C1 segment of cervical spinal cord (tissue), 14 donors: ENCODE measurements around the gene FGGY.
"Not testable (repeated sequence)": the region's sequence is repeated elsewhere in the genome, so short reads cannot be mapped to it uniquely, and the experiment has no call there.

ENCODE experiments used
- DNase-seq, 14 donors: peaks; one replicate each; lab custom pipeline; 2025; lab: John Stamatoyannopoulos, UW

FGGY gene

DNA sequence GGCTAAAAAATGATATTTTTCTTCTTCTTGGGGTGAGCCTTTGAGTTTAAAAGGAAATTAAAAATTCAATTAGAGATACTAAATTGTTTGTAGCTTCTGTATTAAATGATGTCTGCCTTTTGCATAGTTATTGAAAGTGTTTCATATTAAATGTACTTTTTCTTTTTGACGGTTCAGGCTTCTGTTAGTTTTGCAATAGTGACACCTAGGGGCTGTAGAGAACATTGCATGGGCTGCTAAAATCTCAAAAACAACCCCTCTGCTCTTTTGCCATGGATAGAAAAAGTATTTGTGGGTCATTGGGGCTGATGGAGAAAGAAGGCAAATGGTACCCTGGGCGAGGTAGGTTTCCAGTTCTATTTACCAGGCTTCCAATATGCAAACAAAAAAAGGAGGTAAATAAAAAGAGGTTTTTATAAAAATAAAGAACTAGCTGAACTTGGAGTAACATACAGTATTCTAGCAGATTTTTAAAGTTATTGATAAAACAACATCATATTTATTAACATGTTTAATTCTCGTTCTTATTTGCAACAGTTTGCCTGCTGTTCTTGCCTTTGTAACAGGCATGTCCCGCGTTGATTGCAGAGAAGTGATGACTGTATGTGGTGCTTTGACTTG is 402.4 kb downstream of the FGGY start:
- peak in 1 of 14 donors; percentile 18 for DNase-seq

DNA sequence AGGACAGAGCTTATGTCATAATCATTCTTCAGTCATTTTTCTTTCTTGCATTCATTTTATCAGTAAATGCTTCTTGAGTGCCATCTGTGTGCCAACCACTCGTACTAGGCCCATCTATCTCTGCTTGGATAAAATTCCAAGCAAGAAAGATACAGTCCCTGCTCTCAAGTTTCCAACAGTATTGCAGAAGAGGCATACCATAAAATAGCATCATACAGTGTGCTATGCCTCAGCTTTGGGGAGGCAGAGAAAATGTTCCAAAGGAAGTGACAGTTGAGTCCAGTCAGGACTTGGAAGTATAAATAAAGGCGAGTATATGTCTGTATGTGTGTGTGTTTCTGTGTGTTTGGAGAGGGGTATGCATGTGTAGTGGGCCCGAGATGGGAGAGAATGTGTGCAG is 404.5 kb downstream of the FGGY start:
- no peak for DNase-seq

DNA sequence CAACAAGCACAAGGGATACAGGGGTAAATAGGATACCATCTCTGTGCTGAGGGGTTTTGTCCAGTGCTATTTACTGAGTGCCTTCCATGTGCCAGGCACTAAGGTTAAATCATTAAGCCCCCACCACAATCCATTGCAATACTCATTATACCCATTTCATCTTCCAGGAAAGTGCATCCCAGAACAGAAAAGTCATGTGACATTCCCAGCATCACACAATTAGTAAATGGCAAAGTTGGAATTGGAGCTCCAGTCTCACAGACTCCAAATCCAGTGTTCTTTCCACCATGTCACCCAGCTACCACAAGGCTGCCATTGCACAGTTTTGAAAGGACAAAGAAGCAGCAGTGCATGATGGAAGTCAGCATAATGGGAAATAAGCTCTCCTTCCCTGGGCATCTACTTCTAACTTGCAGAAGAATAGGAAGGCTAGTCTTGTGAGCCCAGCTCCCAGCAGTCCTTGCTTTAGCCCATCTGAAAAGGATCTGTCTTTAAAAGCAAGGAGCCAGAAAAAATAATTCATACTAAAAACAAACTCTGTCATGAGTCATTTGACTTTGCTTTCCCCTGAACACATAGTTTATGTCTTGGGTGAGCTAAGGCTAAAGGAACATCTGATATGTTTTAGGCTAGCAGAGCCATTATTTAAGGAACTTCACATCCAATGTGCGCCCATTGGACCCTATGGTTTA is 406.5 kb downstream of the FGGY start:
- DNase-seq = no peak

DNA sequence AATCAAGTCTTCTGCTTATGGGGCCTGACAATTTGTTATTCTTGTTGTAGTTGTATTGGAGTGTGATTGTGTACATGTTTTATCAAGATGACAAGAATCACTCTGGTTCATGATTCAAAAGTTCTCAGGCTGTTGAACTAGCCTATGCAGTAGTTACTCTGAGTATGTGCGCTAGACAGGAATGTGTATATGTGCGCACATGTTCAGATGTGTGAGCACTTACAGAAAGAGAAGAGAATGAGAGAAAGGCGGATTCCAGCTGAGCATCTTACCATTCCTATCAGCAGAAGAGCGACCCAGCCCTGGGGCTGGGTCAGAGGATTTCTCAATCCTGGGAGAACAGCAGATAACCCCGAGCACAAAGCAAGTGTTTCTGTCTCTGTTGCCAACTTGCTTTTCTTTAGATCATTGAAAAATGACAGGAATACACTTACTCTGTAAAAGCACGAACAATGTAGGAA is 407.1 kb downstream of the FGGY start:
- peak in 1 of 14 donors; percentile 29 for DNase-seq

DNA sequence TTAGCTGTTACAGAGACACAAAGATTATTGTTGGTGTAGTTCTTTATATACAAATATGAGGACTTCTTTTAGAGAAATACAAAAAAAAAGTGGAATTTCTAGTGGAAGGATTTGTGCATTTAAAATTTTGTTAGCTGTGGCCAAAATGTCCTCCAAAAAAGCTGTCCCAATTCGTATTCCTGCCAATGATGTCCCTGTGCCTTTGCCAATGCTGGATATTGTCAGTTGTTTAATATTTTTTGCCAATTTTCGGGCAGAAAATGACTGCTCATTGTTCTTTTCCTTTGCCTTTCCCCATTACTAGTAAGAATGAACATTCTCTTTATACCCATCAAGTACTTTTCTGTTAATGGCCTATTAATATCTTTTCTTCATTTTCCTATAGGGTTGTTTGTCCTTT is 407.8 kb downstream of the FGGY start:
- DNase-seq = peak in 1 of 14 donors; percentile 83

DNA sequence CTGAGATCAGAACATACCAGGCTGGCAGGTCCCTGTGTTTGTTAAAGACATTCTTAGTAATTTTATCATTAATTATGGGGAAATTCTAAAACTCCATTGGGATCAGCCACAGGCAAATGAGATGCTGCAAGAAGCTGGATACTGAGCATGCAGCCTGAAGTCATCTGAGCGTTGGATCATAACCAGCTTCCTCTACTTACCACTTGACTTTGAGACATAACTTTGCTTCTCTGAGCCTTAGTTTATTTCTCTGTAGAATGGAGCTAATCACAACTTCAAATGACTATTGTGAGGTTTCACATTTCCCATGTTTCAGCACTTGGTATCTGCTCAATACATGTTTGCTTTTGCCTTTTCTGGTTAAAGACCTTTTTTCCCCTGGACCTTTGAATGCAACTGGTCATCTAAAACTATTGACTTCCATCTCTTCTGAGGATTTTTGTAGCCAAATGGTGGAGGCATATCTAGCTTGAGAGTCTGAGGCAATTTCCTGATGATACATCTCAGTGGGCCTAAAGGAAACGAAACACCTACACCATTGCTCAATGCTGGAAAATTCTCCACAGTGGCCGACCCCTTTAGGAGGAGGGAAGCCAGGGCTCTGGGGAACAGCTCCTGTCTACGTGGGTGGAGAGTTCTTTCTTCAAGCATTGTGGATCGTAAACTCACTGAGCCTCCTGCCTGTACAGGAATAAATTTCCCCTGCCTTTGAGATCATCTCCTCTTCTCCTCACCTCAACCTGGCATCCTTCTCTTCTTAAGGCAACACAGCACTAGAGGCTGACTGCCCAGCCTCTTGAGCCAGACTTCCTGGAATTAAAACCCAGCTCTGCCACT is 408.8 kb downstream of the FGGY start:
- DNase-seq = no peak

DNA sequence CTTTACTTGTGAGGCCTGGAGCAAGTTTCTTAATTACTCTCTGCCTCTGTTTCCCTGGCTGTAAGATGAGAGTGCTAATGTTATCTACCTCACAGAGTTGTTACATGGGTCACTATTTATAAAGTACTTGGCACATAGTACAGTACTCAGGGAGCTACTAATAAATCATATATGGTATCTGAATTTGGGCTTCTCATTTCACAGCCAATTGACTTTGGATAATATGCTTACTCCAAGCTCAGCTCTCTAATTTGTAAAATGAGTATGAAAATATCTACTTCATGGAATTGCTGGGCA is 409.4 kb downstream of the FGGY start:
- DNase-seq = no peak

DNA sequence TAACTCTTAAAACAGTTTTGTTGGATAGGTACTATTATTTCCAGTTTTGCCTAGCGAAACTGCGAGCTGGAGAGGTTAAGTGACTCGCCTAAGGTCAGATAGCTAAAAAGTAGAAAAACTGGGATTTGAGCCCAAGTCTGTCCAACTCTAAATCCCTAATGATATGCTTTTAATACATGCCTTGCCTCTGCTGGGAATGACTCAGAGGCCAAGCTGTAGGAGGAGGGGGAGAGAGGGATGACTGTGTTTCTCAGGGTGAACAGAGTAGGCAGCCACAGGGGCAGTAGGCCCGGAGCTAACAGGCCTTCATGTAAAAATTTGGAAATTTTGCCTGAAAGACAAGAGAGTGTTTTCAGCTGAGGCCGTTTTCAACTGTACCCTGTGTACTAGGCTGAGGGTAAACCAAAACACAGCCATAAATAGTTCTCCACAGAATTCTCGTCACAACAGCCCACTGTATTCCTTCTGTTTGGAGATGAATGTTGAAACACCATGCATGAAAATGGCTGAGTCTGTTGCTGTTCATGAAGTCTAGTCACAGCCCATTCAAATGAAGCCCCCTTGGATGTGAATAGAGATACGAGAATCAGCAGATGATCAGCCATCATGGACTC is 410.4 kb downstream of the FGGY start:
- peak in 1 of 14 donors; percentile 33 for DNase-seq

DNA sequence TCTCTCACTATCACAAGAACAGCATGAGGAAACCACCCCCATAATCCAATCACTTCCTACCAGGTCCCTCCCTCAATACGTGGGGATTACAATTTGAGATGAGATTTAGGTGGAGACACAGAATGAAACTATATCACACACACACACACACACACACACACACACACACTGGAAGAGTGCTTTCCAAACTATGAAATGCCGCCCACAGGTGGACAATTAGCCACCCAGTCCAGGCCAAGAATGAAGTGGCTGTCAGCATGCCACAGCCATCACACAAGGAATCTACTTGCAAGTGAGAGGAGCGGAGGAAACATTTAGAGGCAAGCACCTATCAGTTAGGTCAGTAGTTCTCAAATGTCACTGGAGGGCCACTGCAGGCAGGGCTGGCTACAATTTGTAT is 412.4 kb downstream of the FGGY start:
- no peak for DNase-seq

DNA sequence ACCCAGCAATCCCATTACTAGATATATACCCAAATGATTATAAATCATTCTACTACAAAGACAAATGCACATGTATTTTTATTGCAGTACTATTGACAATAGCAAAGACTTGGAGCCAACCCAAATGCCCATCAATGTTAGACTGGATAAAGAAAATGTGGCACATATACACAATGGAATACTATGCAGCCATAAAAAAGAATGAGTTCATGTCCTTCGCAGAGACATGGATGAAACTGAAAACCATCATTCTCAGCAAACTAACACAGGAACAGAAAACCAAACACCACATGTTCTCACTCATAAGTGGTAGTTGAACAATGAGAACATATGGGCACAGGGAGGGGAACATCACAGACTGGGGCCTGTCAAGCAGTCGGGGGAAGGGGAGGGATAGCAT is 414.0 kb downstream of the FGGY start:
- DNase-seq = not testable (repeated sequence)

DNA sequence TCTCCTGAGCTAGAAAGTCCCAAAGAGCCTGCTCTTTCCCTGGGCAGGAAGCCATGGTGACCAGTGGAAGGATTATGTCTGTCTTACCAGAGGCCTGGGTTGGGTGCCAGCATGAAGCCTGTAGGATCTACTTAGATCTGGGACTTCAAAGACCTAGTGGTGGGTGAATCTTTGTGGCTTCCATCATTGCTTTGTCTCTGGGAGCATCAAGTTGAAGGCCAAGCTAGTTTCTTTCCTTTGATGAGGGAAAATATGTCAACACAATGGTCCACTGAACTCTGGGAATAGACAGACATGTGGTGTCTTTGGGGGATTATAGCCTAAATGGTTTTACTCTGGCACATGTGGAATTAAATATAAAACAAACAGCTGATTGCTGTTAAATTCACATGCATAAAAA is 417.3 kb downstream of the FGGY start:
- no peak for DNase-seq

DNA sequence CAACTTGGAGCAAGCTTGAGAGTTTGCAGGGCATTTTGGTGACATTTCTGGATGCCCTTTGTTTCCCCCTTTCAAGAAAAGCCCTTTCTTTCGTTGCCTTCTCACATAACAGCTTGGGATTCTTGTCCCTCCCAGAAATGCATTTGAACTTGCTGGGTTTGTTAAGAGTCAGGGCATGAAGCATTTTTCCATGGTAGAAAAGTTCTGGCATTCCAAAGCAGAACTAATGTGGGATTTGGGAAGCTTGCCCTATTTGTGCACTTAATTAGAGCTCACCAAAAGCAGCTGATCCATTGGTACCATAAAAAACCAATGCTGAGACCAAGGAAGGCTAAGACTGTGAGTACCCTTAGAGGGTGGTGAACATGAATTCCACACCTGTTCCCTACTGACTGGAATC is 418.1 kb downstream of the FGGY start:
- DNase-seq = peak in 1 of 14 donors; percentile 10

DNA sequence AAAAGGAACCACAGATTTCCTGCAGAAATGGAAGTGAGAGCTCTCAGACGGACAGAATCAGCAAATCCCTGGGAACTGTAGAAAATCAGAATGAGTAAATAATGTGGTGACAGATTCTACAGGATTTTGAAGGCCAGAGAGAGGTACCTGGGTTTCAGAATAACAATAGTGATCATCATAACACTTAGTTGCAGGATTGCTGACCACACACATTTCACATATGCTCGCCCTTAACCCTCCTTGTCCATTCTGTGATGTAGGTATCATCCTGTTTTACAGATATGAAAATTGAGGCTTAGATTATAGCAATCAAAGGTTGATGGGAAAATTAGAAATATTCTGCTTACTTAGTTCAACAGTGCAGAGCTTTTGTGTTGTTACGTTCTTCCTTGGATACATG is 419.9 kb downstream of the FGGY start:
- no peak for DNase-seq

DNA sequence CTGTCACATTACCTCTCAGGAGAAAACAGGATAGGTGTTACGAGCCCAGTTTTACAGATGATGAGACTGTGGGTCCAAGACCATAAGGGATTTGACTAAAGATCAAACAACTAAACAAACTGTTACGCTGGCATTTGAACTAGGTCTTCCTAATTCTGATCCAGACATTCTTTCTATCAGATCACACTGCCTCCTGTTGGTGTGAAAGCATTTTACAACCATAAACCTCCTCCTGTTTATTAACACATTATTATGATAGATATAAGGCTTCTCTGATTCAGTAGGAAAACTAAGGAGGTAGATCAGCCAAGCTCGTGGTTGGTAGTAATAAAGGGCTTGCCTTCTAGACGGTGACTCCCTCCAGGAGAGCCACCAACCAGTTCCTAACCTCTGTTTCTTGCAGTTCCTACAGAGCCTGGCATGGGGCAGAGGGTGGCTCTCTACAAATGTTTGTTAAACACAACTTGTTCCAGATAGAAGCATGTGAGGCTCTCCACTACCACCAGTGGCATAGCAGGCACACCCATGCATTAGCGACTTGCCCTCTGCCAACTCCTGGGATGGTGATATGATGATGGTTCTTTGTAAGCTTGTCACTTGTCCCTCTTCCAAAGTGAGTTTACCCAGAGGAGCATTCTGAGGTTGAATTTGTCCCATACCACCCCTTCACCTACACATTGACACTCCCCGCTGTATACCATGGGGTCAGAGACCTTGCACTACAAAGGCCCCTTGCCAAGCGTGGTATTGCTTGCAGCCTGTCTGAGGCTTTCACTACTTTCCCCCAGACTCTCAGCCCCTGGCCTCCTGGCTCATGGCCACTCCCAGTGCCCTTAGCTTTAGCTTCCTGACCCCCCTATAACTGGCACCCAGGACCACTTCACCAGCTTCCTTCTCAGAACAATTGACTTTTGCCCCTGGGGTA is 421.4 kb downstream of the FGGY start:
- no peak for DNase-seq

DNA sequence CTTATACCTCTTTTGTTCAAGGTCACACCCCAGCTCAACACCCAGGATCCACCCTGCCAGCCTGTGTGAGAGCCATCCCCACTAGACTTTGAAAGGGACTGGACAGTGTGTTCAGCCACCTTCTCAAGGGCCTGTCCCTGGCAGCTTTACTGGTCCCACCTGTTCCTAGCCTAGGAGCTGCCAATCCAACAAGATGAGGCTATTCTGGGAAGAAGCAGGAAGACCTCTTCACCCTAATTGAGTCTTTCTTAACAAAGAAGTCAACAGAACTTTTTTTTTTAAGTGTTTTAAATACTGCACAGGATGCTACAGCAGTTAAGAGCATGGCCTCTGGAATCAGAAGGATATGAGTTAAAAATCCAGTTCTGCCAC is 422.1 kb downstream of the FGGY start:
- DNase-seq = no peak

DNA sequence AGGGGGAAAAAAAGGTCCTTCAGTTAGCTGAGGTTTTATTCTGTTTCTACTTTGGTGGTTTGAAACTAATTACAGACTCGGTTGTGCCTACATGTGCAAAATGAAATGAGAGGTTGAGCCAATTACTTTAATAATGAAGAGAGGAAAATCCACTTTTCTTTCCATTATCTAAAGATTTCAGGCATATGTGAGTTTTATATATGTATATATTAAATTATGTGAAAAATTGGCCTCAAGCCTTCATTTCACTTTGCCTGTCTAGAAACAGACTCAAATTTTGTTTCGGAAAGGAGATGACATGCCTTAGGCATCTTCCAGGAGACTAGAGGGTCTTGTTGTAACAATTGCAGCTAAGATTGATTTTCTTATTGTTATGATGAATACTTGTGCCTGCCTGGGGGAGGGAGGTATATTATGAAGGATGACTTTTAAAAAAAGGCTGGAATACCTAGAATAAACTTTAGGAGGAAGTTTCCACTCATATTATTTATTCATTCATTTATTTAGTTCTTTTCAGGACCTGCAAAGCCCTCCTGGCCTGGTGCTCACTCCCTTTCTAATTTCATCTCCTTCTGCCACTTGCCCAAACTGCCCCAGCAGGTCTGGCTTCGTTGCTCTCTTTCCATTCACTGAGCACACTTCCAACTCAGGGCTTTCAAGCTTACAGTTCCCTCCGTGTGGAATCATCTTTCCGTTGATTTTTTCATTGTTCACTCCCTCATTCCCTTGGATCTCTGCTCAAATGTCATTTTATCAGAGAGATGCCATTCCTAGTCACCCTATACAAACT is 423.6 kb downstream of the FGGY start:
- DNase-seq = no peak

DNA sequence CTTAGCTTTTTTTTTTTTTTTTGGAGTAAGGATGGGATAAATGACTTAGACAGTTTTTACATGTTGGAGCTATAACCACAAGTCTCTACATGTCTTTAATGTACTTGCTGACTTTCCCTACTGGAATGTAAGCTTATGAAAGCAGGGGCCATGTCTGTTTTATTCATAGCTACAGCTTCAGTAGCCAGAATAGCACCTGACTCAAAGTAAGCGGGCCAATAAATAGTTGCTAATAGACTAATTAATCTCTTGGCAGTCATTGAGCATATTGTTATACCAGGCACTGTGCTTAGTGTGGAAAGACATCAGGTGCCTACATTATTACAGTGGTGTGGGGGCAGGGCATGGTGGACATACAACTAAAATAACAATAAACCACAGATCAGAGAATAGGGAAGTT is 433.4 kb downstream of the FGGY start:
- DNase-seq = no peak

DNA sequence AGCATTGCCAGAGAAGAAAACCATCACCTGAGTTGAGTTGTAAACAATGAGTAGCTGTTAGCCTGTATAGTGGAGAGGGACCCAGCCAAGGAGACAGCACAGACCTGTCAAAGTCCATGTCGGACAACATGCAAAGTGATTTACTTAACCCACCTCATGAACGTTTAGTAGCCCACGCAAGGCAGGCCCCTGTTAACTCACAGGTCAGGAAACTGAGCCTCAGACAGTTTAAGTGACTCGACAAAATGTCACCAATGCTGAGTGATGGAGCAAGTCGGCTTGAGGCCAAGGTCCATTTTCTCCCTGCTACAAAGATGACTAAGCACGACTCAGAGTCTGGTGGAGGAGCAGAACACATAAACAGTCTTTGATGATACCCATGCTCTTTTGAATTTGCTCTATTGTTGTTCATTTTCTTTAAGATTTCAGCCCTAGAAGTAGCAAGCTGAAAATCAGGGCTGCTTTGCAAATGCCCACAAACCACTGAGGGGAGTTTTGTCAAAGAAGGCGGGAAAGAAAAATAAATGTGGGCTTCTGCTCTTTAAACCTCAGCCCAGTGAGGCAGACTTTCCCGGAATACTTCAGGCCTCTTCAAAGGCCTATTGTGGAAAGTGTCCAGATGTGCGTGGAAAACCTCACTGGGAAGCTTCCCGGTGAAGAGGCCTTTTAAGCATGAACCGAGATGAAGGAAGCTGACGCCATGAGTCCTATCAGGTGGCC is 434.0 kb downstream of the FGGY start:
- peak in 7 of 14 donors; percentile 8 to 84 (median 55) for DNase-seq

DNA sequence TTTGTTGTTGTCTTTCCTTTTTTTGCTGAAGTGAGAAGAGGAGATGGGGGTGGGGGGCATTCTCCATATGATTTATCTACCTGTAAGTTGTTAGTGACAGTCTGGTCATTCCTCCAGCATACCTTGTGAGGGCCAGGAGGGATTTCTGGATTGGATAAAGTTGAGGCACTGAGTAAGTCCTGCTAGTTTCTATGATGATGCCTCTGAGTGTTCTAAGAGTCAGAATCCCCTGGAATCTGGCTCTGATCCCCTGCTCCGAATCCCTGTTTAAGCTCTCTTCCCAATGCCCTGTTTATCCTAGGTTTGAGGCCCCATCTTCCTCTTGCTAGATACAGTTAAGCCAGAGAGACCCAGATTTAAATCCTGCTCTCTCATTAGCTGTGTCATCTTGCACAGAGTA is 434.7 kb downstream of the FGGY start:
- no peak for DNase-seq
